Sciatic nerve (tissue), 2 donors: ENCODE results near the gene TEKT5. TPM values are rescaled to one million over a fixed set of nuclear protein-coding genes. Genes with fewer than 3 reads are reported as not detected.

Source experiments
- ATAC-seq: fragments of 200-7000 bp; cut with Tn5 transposase; one replicate; pipeline ENCODE4 v1.9.1; 2020; ENCODE audit warnings: mild to moderate bottlenecking, moderate library complexity
- DNase-seq: peaks from one replicate; pipeline ENCODE4 v3.0.0-alpha.2; 2020; ENCODE audit warnings: low spot score
- intact Hi-C: fragments of 100-400 bp; cut with DNase I; formaldehyde crosslinking; loops from one replicate; pipeline ENCODE4 v1.14.2; 2022
- total RNA-seq: library from RNA; stranded (reverse); fragmentation: NEBNext Ultra II Directional; extraction: Animal tissue kit (Norgen Biotek cat#: 25700); gene quantifications from one replicate; pipeline ENCODE4 v1.2.1, GENCODE V29; 2021
- donor health status: DM: no; HTN: no; CAD: no.
- donor health status: DM: no; HTN: no; CAD: no.

Gene TEKT5
- total RNA-seq, 1 donor from 2014 or later, result not detected

GRCh38 chr16:10599626-10600025 is 95.1 kb downstream of the TEKT5 start:
- ATAC-seq (no peak), DNase-seq (no peak)
- intact Hi-C loops, result no loop called here

GRCh38 chr16:10598157-10598556 is 96.6 kb downstream of the TEKT5 start:
- intact Hi-C loops, result no loop called here
- ATAC-seq, result no peak
- DNase-seq, result no peak

DNA sequence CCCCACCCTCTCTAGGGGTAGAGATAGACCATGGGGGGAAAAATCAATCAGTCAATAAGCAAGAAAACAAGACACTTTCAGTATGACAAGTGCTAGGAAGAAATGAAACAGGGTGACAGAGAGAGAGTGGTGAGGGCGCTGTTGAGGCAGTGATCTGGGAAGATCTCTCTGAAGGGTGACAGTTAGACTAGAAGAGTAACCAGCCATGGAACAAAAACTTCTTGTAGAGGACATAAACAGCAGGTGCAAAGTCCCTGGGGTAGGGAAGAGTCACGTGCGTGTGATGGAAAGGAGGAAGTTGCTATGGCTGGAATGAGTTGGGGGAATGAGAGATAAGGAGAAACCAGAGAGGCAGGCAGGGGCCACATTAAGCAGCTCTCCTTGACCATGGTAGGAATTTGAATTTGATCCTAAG is 97.5 kb downstream of the TEKT5 start:
- no peak for ATAC-seq
- DNase-seq, result no peak
- intact Hi-C loops, result no loop called here

DNA sequence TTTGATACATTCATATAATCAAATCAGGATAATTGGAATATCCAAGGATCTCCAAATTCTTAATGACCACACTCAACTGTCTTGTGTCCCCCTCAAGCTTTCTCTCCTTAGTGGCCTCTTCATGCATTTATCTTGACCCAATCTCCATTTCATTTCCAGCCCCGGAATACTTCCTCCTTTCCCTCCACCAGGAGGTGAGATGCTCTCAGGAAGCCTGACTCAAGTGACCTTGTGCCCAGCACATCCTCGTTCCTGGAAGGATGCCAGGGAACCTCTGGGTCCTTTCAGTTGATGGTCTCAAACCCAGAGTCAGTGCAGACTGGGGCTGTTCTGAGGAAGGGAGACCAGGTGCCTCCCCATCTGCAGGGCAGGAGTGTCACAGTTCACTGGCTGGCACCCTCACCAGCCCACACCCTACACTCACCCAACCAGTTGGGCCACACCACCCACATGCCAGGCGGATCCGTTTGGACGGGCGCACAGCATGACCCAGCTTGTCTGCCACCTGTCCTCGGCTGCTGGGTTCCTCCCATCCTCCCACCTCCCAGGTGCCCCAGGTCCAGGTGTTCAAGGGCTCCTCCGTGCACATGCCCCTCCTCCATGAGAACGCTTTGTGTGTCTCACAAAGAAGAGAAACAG is 100.3 kb downstream of the TEKT5 start:
- ATAC-seq (peak; percentile 36), DNase-seq (no peak)
- intact Hi-C loops, result no loop called here

DNA sequence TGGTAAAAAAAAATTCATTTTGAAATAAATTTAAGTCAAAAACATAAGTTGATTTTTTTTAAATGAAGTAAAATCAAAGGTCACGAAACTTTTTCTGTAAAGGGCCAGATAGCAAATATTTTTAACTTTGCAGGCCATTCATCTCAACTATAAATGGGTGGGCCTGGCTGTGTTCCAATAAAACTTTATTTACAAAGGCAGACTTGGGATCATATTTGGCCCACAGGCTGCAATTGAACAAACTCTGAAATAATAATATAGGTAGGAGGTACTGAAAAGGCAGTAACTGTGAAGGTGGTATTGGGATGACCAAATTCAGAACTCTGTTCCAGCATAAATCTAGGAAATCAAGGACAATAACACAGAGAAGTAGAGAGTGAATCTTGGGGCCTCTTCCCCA is 102.1 kb downstream of the TEKT5 start:
- intact Hi-C loops, result no loop called here
- DNase-seq (no peak), ATAC-seq (no peak)

DNA sequence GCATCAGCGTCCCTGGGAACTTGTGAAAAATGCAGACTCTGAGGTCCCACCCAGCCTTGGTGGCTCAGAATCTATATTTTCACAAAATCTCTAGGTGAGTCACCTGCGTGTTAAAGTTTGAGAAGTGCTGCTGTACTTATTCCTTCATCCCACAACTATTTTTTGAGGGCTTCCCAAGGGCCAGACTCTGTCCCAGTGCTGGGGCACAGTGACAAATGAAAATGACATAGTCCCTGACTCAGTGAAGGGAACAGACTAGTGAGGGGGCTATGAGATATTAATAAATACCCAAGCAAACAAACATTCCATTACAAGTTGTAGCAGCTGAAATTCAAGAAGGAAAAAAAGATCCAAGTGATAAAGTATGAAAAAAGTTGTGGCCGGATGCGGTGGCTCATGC is 104.4 kb downstream of the TEKT5 start:
- no peak for ATAC-seq
- intact Hi-C loops, result no loop called here
- no peak for DNase-seq

DNA sequence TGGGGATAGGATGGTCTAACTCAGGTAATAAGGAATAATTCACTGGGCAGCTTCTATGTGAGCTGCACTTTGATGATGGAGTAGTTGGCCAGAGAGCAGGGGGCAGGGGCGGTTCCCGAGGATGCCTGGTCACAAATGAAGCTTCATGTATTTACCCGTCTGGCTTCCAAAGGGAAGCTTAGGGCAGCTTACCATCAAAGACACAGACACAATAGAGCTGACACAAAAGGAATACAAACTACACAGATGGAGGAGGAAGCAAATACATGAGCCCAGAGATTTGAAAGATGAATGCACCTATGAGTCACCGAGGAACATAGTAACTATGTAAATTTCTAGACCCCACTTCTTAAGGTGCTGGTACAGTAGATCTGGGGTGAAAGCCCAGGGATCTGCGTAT is 105.6 kb downstream of the TEKT5 start:
- no peak for DNase-seq
- intact Hi-C loops, result no loop called here
- no peak for ATAC-seq

- ATAC-seq (no peak), DNase-seq (no peak)
- intact Hi-C loops, result no loop called here
These were observed 107.1 kb downstream of the TEKT5 start for GRCh38 chr16:10587622-10588021.

DNA sequence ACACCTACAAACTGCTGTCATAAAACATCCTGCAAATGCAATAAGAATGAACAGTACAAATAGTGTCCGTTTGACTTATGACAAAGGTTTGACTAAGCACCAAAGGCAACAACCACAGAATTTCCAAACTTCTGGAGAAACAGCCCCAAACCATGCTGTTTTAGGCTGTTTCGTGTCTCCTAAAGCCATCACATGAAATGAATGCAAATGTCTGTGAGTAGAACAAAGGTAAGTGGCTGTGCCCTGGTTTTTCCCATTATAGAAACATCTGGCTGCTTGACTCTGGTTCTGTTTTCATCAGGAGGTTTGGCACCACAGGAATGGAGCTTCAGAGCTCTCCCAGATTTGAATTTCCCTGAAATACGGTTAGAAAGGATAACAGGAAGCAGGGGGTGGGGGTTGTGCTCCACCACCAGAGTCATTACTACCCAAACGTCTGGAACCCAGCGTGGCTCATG is 109.7 kb downstream of the TEKT5 start:
- DNase-seq (no peak), ATAC-seq (no peak)
- intact Hi-C loops, result no loop called here

DNA sequence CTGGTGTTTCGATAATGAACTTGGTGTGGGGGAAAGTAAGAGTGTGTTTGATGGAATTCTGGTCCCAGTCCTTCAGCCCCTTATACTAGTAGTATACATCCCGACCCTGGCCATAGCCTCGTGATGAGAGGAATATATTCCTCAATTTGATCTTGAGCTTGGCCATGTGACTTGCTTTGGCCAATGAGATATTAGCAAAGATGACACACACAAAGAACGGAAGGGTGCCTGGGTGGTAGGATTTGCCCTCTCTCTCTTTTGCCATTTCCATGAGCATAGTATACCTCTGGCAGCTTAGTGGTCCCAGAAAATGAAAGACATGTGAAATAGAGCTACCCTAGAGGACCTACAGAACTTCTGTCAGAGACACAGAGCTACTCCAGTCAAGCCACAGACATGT is 111.5 kb downstream of the TEKT5 start:
- DNase-seq (no peak), ATAC-seq (no peak)
- intact Hi-C loops, result no loop called here

GRCh38 chr16:10581507-10581906 is 113.2 kb downstream of the TEKT5 start:
- ATAC-seq (no peak), DNase-seq (no peak)
- intact Hi-C loops, result no loop called here

DNA sequence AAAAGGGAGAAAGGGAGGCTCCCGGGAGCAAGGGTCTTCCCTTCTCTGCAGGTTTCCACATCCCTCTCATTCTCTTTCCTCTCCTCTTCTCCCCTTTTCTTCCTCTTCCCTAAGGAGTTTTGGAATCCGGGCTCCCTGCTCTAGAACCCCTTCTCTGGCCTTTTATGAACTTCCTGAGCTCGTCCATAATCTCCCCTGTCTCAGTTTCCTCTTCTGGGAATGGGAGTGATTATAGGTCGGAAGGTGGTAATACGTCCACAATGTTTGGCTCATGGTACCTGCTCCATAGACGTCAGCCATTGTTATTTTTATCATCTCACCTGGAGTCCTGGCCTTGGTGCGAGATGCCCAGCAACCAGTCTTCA is 113.9 kb downstream of the TEKT5 start:
- ATAC-seq (no peak), DNase-seq (no peak)
- intact Hi-C loops, result no loop called here

DNA sequence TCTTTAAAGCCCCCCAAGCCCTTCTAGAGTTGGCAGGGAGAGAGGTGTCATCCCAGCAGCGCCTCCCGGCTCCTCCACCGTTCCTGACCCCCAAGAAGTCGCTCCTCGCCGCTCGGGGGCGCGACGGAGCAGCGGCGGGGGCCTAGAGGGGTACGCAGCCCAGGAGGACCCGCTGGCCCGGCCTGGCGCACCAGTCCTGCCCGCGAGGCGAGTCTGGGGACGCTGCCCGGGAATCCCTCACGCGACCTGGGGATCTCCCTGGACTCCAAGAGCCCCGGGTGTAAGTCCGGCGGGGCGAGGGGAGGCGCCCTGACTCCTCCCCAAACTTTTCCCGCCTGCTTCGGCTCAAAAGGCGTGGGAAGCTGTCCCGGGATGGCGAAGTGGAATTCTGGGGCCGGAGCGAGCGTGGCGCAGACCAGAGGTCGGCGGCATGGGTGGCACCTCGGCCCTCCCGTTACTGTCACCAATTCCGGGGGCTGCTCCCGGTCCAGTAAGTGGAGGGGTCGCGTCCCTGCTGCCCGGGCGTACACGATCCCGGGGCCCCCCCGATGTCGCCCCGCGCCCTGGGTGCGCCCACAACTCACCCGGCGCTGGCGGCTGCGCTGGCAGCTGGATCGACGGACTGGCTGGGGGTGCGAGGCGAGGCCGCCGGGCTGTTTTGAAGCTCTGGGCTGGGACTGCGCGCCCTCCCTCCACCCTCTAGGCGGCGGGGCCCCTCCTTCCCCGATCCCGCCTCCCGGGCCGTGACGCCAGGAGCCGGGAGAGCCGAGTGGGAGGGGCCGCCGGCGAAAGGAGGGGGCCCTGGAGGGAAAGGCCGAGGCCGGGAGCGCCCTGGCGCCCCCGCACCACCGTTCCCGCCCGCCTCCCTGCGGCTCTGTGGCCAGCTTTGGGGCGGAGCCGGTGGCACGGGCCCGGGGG is 114.5 kb downstream of the TEKT5 start, which contains the start of gene EMP2:
Gene EMP2 (minus strand): TSS at position 634 of the 918 bp plus-strand sequence. CDS start 32,981 bp downstream, outside the sequence.
- intact Hi-C loops, result no loop called here

DNA sequence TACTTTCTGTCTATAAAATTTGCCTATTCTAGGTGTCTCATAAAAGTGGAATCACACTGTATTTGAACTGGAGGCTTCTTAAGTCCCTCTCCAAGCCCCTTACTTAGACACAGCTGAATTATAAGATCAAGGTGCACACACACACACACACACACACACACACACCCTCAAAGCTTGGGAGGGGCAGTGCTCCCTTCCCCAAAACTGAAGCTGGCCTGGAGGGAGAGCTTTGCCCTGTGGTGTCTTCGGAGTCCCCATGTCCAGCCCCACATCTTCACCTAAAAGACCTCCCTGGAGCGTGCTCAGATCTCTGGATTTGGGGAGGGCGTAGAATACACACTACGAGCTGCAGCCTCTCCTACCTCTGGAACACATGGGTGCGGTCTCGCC is 115.2 kb downstream of the TEKT5 start:
- intact Hi-C loops, result no loop called here
- DNase-seq (no peak), ATAC-seq (no peak)

More for the DNA sequence above, 114.5 kb downstream of the TEKT5 start, which contains the start of gene EMP2:
- ATAC-seq, result peak; percentile 93
- peak; percentile 90 for DNase-seq

GRCh38 chr16:10578474-10579316 is 116.0 kb downstream of the TEKT5 start:
- intact Hi-C loops, result no loop called here
- DNase-seq (no peak), ATAC-seq (peak; percentile 9)

Other genes with a start within 250 kb of the TEKT5 start
- gene EMP2, start 114.3 kb downstream of the TEKT5 start, total RNA-seq, result 138 TPM
- gene NUBP1, start 48.9 kb upstream of the TEKT5 start, total RNA-seq, result 21.6 TPM
- gene TVP23A, start 123.9 kb upstream of the TEKT5 start, total RNA-seq, result 3.3 TPM
- 51.9 TPM for gene CIITA, start 182.3 kb upstream of the TEKT5 start, total RNA-seq
- gene DEXI, start 247.5 kb upstream of the TEKT5 start, total RNA-seq, result 31.7 TPM
- 39.4 TPM for gene CLEC16A, start 249.6 kb upstream of the TEKT5 start, total RNA-seq